Measurements from ENCODE around the gene DOCK1.

DOCK1 gene

GRCh38 chr10:127193125-127193524, 287.9 kb downstream of the DOCK1 start:
- DNase-seq = no peak

- DNase-seq = no peak
These were observed 288.9 kb downstream of the DOCK1 start for GRCh38 chr10:127194111-127194510.

- DNase-seq = no peak
These were observed 289.4 kb downstream of the DOCK1 start for GRCh38 chr10:127194599-127194998.

DNA sequence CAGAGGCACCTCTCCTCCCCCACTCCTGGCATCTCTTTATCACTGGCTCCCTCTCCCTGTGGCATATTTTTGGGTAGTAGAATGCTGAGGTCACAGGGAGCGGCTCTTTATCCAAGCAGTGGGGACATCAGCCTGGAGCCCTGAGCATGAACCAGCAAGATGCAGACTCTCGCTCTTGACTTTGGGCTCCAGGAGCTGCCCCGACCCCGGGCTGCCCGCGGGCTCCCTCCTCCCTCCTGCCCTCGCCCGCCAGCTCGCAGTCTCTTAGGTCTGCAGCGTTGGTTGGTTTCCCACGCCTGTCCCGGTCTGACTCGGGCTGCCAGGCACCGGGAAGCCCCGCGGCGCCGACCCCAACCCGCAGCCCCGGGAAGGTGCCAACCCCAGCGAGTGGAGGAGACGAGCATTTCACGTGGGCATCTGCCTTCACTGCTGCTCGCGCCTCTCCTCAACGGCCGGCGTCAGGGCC, 289.8 kb downstream of the DOCK1 start:
- DNase-seq = peak; percentile 64

- DNase-seq = peak; percentile 64
These were observed 290.5 kb downstream of the DOCK1 start for GRCh38 chr10:127195571-127196281.

- peak; percentile 88 for DNase-seq
These were observed 291.3 kb downstream of the DOCK1 start, which contains the start of gene INSYN2A for GRCh38 chr10:127196282-127197153. INSYN2A (minus strand) TSS chr10:127196591; CDS start chr10:127176395, 20,196 bp downstream.

- DNase-seq = no peak
These were observed 291.9 kb downstream of the DOCK1 start for GRCh38 chr10:127197154-127197432.

- no peak for DNase-seq
These were observed 293.1 kb downstream of the DOCK1 start for GRCh38 chr10:127198307-127198706.

DNA sequence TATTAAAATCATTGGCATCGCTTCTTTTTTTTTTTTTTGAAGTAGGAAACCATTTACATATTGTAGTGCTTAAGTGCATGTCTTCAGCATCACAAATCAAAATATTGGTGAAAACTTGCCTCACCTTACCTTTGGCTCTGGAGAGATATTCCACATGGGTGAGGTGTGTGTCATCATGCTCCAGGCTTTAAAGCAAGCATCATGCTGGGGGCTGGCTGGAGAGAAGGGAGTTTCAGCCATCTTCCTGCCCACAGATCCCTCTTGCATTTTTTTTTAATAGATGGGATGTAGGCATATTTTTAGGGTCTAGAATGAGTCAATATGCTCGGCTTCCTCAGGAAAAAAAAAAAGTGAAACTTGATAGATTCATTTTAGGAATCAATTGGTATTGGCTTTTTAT, 293.5 kb downstream of the DOCK1 start:
- DNase-seq = no peak

DNA sequence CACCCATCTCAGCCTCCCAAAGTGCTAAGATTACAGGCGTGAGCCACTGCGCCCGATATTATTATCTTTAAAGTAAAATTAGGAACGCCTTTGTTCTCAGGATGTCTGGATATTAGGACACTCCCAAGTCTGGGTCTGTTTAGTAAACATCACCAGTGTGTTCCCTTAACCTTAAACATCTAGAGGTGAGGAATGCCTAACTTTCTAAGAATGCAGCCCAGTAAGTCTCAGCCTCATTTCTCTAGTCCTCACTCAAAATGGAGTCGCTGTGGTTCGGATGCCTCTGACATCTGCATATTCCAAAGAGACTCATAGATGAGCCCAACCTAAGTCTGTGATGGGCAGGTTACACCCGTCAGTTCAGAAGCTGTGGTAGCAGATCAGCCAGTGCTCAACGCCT, 295.4 kb downstream of the DOCK1 start:
- no peak for DNase-seq

GRCh38 chr10:127203067-127203466, 297.8 kb downstream of the DOCK1 start:
- no peak for DNase-seq

DNA sequence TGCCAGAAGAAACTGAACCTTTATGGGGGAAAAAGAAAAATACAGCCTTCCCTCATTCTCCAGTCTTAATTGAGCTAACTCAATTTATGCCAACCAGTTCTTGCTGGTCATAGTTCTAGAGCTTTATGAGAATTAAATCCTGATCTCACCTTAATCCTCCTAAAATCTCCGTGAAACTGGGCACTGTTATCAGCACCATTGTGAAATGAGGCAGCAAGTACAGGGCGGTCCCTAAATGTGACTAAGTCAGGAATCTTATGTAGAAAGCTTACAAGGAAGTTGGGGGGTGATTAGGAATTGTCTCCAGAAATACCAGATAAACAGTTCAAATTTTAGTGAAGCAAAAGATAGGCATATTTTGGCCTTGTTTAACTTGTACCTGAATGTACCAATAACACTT, 301.9 kb downstream of the DOCK1 start:
- no peak for DNase-seq

DNA sequence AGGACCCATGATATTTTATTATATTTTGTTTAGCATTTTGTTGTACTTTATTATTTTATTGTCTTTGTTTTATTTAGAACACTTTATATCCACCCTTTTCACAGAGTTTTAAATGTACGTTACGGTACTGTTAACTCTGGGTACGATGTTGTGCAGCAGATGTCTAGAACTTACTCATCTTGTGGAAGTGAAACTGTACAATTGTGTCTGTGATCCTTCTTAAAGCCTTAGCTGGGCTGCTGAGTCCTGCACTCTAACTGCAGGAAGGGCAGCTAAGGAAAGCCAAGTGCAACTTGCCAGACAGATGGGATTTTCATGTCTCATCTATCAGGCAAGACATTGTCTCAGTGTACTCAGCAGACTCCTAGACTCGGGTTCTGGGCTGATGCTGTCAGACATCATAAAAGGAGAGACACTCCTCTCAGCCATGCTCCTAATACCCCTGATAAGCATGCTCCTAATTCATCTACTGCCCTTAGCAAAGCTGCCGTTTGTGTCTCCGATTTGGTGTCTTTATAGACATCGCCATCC, 305.8 kb downstream of the DOCK1 start:
- no peak for DNase-seq

GRCh38 chr10:127215866-127216265, 310.6 kb downstream of the DOCK1 start:
- no peak for DNase-seq

DNA sequence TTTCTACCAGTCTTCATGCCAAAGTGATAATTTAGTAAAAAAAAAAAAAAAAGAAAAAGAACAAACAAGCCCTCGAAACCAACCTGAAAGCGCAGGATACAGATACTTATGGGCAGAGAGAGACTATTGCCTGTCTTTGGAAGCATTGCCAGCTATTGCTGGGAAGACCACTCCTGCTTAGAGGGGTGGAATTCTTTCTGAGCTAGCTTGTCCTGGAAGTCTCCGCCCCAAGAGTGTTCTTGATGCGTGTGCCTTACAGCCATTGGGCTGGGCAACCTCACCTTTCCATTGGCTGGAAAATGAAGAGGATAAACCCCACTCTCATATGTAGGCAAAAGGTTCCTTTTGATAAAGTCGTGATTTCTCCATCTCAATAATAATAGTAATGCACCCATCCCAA, 311.0 kb downstream of the DOCK1 start:
- no peak for DNase-seq

GRCh38 chr10:127216786-127217185, 311.6 kb downstream of the DOCK1 start:
- no peak for DNase-seq

- no peak for DNase-seq
These were observed 313.4 kb downstream of the DOCK1 start for GRCh38 chr10:127218658-127219057.

DNA sequence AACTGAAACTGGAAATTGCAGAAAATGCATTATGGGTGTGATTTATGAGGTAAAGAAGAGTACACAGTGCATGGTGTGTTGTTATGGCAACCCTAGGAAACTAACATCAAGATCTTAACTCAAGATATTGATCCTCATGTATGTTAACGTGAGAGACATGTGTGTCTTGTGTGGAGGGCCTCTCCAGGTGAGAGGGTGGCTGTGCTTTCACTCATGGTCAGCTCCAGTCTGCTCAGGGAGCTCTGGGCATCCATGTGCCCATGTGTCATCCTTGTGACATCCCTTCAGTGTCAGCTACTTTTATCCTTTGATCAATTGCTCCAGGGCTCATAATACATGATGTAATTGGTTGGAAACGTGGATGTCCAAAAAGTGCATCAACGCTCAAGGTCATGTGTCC, 316.1 kb downstream of the DOCK1 start:
- no peak for DNase-seq

DNA sequence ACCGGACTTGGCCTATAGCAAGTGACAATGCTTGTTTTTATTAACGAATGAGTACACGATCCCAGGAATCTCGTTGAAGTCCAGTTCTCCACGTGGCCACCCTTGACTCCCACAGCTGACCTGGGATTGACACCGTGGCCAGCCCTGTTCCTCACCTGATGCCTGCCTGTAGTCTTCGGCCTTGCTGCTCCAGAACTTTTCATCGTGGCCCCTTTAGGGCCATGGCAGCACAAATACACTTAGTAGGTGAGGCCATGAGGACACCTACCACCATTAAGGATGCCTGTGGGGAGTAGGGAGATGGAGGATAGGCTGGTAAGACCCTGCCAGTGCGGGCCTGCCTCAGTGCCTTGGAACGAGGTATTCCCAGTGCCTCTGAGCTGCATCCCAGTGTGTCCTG, 321.8 kb downstream of the DOCK1 start:
- no peak for DNase-seq

DNA sequence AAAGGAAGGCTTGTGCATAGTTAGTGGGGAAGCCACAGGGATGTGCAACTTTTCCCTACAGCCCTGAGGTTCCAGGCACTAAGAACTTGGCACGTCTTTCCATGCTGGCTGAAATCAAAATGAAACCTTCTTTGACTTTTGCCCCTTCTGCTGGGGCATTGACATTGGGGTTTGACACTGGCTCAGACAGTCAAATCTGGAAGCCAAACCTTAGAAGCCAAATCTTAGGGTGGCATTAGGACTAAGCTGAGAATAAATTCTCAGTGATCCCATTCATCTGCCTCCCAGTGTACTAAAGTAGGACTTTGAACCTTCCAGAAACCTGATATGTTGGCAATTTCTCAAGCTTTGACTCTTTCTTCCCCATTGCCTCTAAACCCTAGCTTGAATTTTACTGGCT, 322.4 kb downstream of the DOCK1 start:
- no peak for DNase-seq

GRCh38 chr10:127228195-127228787, 323.1 kb downstream of the DOCK1 start:
- DNase-seq = no peak

DNA sequence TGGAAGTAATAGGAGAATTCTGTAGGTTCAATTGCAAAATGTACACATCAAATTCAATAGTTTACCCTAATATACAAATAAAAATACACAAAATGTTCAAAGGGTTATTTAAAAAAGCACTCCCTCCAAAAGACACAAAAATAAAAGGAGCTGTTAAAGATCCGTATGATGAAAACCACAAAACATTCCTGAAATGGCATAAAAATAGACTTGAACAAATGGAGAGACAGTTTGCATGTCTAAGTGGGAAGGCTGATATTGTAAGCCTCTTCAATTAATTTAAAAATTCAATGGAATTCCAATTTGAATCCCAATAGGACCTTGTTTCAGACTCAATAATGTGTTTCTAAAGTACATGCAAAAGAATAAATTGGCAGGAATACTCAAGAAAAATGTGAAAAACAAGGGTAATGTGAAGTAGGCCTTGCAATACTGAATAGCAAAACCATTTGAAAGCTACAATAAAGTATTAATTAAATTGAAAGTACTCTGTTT, 329.1 kb downstream of the DOCK1 start:
- no peak for DNase-seq

DNA sequence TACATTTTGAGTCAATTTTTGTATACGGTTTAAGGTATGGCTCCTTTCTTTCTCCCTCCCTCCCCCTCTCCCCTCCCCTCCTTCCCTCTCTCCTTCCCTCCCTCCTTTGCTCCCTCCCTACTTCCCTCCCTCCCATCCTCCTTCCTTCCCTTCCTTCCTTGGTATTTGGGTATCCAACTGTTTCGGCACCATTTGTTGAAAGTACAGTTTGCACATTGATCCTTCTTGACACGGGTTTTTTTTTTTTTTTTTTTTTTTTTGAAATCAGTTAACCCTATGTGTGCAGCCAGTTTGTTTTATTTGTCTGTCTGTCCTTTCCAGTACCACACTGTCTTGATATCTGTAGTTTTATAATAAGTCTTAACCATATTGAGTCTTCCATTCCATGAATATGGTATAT, 331.0 kb downstream of the DOCK1 start:
- no peak for DNase-seq

DNA sequence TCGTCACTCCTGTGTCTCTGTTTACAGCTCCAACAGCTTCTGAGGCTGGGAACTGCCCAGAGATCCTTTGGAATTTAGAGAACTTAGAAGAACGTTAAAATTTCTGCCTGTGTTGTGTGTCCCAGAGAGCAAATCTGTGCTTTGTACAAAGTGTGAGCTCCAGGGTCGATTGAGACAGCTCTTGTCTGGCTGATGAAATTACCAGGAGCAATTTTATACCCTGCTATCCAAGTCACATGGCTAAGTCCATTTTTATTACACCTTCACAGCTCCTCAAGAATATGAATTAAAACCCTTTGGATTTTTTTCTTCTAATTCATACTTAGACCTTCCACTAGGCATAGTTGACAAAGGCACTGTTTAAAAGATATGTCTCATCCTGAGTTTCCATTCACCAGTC, 337.7 kb downstream of the DOCK1 start:
- no peak for DNase-seq
